Parathyroid adenoma (tissue), 2 donors: Measurements from ENCODE around the gene VPS33A.
"Not testable (repeated sequence)": the region's sequence is repeated elsewhere in the genome, so short reads cannot be mapped to it uniquely, and the experiment has no call there.

Experiments used
- H2AFZ ChIP-seq: fragments of 300-600 bp; sonication (generic); one replicate; pipeline ENCODE4 v1.7.0; 2017; ENCODE audit warnings: antibody characterized with exemption, mild to moderate bottlenecking
- H3K27ac ChIP-seq: fragments of 300-600 bp; sonication (generic); one replicate; pipeline ENCODE4 v1.7.0; 2017
- H3K27me3 ChIP-seq: fragments of 300-600 bp; sonication (generic); one replicate; pipeline ENCODE4 v1.7.0; 2017; ENCODE audit warnings: low read length; ENCODE audit not compliant: control insufficient read depth, insufficient read depth
- H3K36me3 ChIP-seq: fragments of 300-600 bp; sonication (generic); one replicate; pipeline ENCODE4 v1.7.0; 2017; ENCODE audit warnings: low read length; ENCODE audit not compliant: control insufficient read depth, insufficient read depth
- H3K4me1 ChIP-seq: fragments of 300-600 bp; sonication (generic); one replicate; pipeline ENCODE4 v1.7.0; 2017; ENCODE audit warnings: control low read depth
- H3K4me2 ChIP-seq: fragments of 300-600 bp; sonication (generic); one replicate; pipeline ENCODE4 v1.7.0; 2017; ENCODE audit warnings: low read length
- H3K4me3 ChIP-seq: fragments of 300-600 bp; sonication (generic); one replicate; pipeline ENCODE4 v1.7.0; 2017; ENCODE audit warnings: low read depth, low read length
- H3K79me2 ChIP-seq: fragments of 300-600 bp; sonication (generic); one replicate; pipeline ENCODE4 v1.7.0; 2017; ENCODE audit warnings: control low read depth
- H3K9ac ChIP-seq: fragments of 300-600 bp; sonication (generic); one replicate; pipeline ENCODE4 v1.7.0; 2017; ENCODE audit warnings: mild to moderate bottlenecking
- H3K9me3 ChIP-seq: fragments of 300-600 bp; sonication (generic); one replicate; pipeline ENCODE4 v1.7.0; 2017; ENCODE audit warnings: low read length; ENCODE audit not compliant: control insufficient read depth
- CTCF ChIP-seq: fragments of 300-600 bp; sonication (generic); IDR thresholded peaks from one replicate; pipeline ENCODE4 v1.7.0; 2017; ENCODE audit warnings: antibody characterized with exemption, mild to moderate bottlenecking
- donor health status: primary hyperparathyroidism.

VPS33A gene

GRCh38 chr12:122204167-122205052, 61.9 kb downstream of the VPS33A start:
- no peak overlapping the region for H3K4me3 ChIP-seq
- no peaks in the 10 kb centered on the region for H3K27me3 ChIP-seq
- no peak overlapping the region for H3K27ac ChIP-seq

GRCh38 chr12:122203301-122204166, 62.8 kb downstream of the VPS33A start, which contains the start of gene B3GNT4:
B3GNT4 (plus strand) TSS chr12:122203709; CDS start chr12:122204619, 910 bp downstream.
- Histone ChIP-seq H3K27ac (no peak within 1 kb of the TSS), H3K79me2 (no peaks in the 10 kb centered on the region), H3K4me2 (peak within 1 kb of the TSS; percentile 72), H2AFZ (peak within 1 kb of the TSS; percentile 70), H3K9me3 (no peaks in the 10 kb centered on the region), H3K4me3 (peak within 1 kb of the TSS; percentile 37), H3K9ac (no peak within 1 kb of the TSS), H3K4me1 (no peaks in the 10 kb centered on the region), H3K27me3 (no peaks in the 10 kb centered on the region), H3K36me3 (no peaks in the 10 kb centered on the region)
- TF ChIP-seq CTCF: no peak

More at GRCh38 chr12:122204167-122205052, 61.9 kb downstream of the VPS33A start:
- no peaks in the 10 kb centered on the region for H3K36me3 ChIP-seq
- no peaks in the 10 kb centered on the region for H3K9me3 ChIP-seq
- peak overlapping the region; percentile 63 for H2AFZ ChIP-seq
- H3K4me2 ChIP-seq: peak overlapping the region; percentile 72
- no peaks in the 10 kb centered on the region for H3K79me2 ChIP-seq
- H3K4me1 ChIP-seq: no peaks in the 10 kb centered on the region
- no peak overlapping the region for H3K9ac ChIP-seq
- no peak for TF ChIP-seq CTCF

- not testable (repeated sequence) for H3K27me3 ChIP-seq, H3K27ac ChIP-seq, H3K79me2 ChIP-seq, H3K36me3 ChIP-seq, H3K9ac ChIP-seq, H3K4me1 ChIP-seq, H3K9me3 ChIP-seq
- Histone ChIP-seq H3K4me2 (peak overlapping the region; percentile 72), H2AFZ (peak overlapping the region; percentile 70), H3K4me3 (peak overlapping the region; percentile 37)
These were observed 63.5 kb downstream of the VPS33A start for GRCh38 chr12:122202811-122203210.

GRCh38 chr12:122202017-122202416, 64.3 kb downstream of the VPS33A start:
- Histone ChIP-seq H3K79me2 (no peaks in the 10 kb centered on the region), H3K36me3 (no peaks in the 10 kb centered on the region), H3K9me3 (no peaks in the 10 kb centered on the region), H3K27ac (no peak overlapping the region), H3K27me3 (no peaks in the 10 kb centered on the region), H2AFZ (no peak overlapping the region), H3K4me2 (no peak overlapping the region), H3K9ac (no peak overlapping the region), H3K4me3 (no peak overlapping the region), H3K4me1 (no peaks in the 10 kb centered on the region)
- no peak for TF ChIP-seq CTCF

- no peaks in the 10 kb centered on the region for H3K4me1 ChIP-seq
- H3K4me3 ChIP-seq: no peak overlapping the region
- H3K79me2 ChIP-seq: no peaks in the 10 kb centered on the region
- no peak overlapping the region for H3K4me2 ChIP-seq
- no peaks in the 10 kb centered on the region for H3K9me3 ChIP-seq
- H3K27me3 ChIP-seq: no peaks in the 10 kb centered on the region
- H2AFZ ChIP-seq: no peak overlapping the region
- no peak overlapping the region for H3K9ac ChIP-seq
- no peaks in the 10 kb centered on the region for H3K36me3 ChIP-seq
- no peak overlapping the region for H3K27ac ChIP-seq
- TF ChIP-seq CTCF: no peak
These were observed 64.9 kb downstream of the VPS33A start for GRCh38 chr12:122201381-122201780.
